Measurements from ENCODE around the gene METTL8. TPM values are rescaled to one million over a fixed set of nuclear protein-coding genes. Genes with fewer than 3 reads are reported as not detected.

Gene METTL8
- total RNA-seq, 1 experiment from 2014 or later = 59.1 TPM

DNA sequence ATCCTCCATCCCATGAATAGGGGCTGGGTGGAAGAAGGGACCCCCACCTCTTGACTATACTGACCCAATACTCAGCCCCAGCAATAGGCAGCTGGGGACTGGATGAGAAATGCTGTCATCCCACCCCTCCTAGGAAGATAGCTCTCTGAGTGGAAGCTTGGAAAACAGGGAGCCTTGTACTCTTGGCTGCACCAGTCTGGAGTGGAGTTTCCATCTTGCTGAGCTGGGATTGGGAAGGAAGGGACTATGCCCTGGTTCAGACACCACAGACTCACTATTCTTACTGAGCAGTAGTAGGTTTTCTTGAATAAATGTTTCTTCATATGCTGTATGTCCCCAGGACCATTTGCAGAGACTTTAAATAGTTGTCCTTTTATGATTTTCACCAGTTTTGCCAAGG is 7.7 kb upstream of the METTL8 start:
- no peak overlapping the region for H3K4me3 Mint-ChIP-seq
- H3K9me3 Mint-ChIP-seq = no peaks in the 10 kb centered on the region
- no peaks in the 10 kb centered on the region for H3K27me3 Mint-ChIP-seq (ENCODE audit: low read depth)
- ATAC-seq = no peak
- H3K36me3 Mint-ChIP-seq = peaks cover 60% of the 10 kb centered on the region
- CTCF ChIA-PET = interaction anchor here (1.3 kb wide), 1 partner anchor 25 kb away, joined by 3 read pairs; no protein-coding TSS in a partner anchor
- TF ChIP-seq, protein P1, sequence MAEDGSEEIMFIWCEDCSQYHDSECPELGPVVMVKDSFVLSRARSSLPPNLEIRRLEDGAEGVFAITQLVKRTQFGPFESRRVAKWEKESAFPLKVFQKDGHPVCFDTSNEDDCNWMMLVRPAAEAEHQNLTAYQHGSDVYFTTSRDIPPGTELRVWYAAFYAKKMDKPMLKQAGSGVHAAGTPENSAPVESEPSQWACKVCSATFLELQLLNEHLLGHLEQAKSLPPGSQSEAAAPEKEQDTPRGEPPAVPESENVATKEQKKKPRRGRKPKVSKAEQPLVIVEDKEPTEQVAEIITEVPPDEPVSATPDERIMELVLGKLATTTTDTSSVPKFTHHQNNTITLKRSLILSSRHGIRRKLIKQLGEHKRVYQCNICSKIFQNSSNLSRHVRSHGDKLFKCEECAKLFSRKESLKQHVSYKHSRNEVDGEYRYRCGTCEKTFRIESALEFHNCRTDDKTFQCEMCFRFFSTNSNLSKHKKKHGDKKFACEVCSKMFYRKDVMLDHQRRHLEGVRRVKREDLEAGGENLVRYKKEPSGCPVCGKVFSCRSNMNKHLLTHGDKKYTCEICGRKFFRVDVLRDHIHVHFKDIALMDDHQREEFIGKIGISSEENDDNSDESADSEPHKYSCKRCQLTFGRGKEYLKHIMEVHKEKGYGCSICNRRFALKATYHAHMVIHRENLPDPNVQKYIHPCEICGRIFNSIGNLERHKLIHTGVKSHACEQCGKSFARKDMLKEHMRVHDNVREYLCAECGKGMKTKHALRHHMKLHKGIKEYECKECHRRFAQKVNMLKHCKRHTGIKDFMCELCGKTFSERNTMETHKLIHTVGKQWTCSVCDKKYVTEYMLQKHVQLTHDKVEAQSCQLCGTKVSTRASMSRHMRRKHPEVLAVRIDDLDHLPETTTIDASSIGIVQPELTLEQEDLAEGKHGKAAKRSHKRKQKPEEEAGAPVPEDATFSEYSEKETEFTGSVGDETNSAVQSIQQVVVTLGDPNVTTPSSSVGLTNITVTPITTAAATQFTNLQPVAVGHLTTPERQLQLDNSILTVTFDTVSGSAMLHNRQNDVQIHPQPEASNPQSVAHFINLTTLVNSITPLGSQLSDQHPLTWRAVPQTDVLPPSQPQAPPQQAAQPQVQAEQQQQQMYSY (CRISPR knock-in tag; IDR thresholded peaks at IDR 0.05) = peak; percentile 61
- TF ChIP-seq, protein P2, sequence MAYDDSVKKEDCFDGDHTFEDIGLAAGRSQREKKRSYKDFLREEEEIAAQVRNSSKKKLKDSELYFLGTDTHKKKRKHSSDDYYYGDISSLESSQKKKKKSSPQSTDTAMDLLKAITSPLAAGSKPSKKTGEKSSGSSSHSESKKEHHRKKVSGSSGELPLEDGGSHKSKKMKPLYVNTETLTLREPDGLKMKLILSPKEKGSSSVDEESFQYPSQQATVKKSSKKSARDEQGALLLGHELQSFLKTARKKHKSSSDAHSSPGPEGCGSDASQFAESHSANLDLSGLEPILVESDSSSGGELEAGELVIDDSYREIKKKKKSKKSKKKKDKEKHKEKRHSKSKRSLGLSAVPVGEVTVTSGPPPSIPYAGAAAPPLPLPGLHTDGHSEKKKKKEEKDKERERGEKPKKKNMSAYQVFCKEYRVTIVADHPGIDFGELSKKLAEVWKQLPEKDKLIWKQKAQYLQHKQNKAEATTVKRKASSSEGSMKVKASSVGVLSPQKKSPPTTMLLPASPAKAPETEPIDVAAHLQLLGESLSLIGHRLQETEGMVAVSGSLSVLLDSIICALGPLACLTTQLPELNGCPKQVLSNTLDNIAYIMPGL (CRISPR knock-in tag; IDR thresholded peaks at IDR 0.05) = no peak
- H3K4me1 Mint-ChIP-seq = 0 out of 2 replicates have a peak, but pooled peaks cover 3% of the 10 kb centered on the region
- peak overlapping the region; percentile 22; the same call in 1 of the 2 replicates for H3K27ac Mint-ChIP-seq
- POLR2A ChIA-PET = no interaction called here
- DNase-seq (ENCODE audit: low spot score) = no peak

- H3K4me3 Mint-ChIP-seq = no peak overlapping the region
- DNase-seq (ENCODE audit: low spot score) = no peak
- H3K27ac Mint-ChIP-seq = no peak overlapping the region
- no peaks in the 10 kb centered on the region for H3K27me3 Mint-ChIP-seq (ENCODE audit: low read depth)
- peaks cover 56% of the 10 kb centered on the region for H3K36me3 Mint-ChIP-seq
- ChIA-PET CTCF (no interaction called here), POLR2A (no interaction called here)
- H3K4me1 Mint-ChIP-seq = peaks cover 31% of the 10 kb centered on the region
- H3K9me3 Mint-ChIP-seq = no peaks in the 10 kb centered on the region
- no peak for ATAC-seq
- TF ChIP-seq, protein P3, sequence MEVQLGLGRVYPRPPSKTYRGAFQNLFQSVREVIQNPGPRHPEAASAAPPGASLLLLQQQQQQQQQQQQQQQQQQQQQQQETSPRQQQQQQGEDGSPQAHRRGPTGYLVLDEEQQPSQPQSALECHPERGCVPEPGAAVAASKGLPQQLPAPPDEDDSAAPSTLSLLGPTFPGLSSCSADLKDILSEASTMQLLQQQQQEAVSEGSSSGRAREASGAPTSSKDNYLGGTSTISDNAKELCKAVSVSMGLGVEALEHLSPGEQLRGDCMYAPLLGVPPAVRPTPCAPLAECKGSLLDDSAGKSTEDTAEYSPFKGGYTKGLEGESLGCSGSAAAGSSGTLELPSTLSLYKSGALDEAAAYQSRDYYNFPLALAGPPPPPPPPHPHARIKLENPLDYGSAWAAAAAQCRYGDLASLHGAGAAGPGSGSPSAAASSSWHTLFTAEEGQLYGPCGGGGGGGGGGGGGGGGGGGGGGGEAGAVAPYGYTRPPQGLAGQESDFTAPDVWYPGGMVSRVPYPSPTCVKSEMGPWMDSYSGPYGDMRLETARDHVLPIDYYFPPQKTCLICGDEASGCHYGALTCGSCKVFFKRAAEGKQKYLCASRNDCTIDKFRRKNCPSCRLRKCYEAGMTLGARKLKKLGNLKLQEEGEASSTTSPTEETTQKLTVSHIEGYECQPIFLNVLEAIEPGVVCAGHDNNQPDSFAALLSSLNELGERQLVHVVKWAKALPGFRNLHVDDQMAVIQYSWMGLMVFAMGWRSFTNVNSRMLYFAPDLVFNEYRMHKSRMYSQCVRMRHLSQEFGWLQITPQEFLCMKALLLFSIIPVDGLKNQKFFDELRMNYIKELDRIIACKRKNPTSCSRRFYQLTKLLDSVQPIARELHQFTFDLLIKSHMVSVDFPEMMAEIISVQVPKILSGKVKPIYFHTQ (CRISPR knock-in tag; IDR thresholded peaks at IDR 0.05) = no peak
- no peak for TF ChIP-seq ZNF219 (CRISPR knock-in tag; IDR thresholded peaks at IDR 0.05; ENCODE audit: borderline replicate concordance)
- no peak for TF ChIP-seq MYBL2 (CRISPR knock-in tag; IDR thresholded peaks at IDR 0.05)
- no peak for TF ChIP-seq SOX15 (CRISPR knock-in tag; IDR thresholded peaks at IDR 0.05)
- TF ChIP-seq USF2 (CRISPR knock-in tag; IDR thresholded peaks at IDR 0.05) = no peak
- TF ChIP-seq ZNF532 (CRISPR knock-in tag; IDR thresholded peaks at IDR 0.05; ENCODE audit: borderline replicate concordance) = no peak
Measured at GRCh38 chr2:171436307-171436706, 2.5 kb upstream of the METTL8 start.

Data from WTC11 (cell line).